Stimulated activated CD4-positive, alpha-beta T cell treated with anti-CD3 and anti-CD28 coated beads, Interleukin-12 subunit alpha, Interleukin-12 subunit beta, amount 100 ng/mL, for 24 hours (primary cell): Measurements from ENCODE around the gene KATNAL2.

Experiments
- DNase-seq, 2 experiments: peaks; one replicate each; pipeline ENCODE4 v3.0.0-alpha.2; 2020; ENCODE audit warnings: low read depth in 2 of 2

KATNAL2 gene

DNA sequence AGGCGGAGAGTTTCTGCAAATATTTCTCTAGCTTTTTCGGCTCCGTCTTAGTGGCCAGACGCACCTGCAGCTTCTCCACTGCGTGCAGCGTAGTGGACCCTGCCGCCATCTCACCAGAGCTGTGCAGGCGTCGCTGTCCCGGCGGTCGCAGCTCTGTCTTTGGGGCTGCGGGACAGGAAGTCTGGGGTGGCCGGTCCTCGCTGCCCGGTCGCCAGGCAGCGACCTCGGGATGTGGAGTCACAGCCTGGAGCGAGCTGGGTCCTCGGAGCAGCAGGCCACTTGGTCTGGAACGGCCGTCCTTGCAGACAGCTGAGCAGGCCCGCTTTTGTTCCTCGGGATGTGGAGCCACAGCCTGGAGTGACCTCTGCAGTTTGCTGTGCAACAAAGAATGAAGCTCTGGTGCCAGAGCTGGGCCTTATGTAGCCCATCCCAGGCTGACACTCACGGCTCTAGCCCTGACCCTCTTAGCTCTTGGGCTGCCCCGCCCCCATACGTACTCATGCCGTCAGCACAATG, 117.8 kb downstream of the KATNAL2 start, which contains the start of gene ELOA2:
Gene ELOA2 (minus strand): TSS at position 466 of the 516 bp plus-strand sequence. CDS start 357 bp downstream, at position 109.
- no peak for DNase-seq

DNA sequence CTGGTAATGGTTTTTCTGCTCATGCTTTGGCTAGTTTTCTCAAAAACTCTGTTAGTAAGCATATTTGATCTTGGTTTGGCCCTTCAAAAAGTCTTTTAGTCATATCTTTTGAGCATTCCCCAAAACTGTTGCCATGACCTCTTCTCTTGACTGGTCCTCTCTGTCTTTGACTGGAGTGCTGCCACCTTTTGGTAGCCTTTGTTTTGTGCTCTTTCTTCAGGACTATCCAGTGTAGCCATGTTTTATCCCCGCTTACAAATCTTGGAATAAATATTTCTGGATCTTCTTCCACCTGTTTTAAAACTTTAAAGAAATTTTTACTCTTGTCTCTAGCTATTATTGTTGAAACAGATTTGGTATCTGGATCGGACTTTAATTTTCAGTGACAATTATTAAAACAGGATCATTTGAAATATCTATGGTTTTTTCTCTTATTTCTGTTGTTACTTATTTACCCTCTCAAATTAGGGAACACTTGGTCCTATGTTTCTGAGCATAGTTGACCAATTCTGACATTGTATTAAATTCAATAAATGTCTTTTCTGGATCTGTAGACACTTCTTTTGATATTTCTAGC, 119.0 kb downstream of the KATNAL2 start:
- DNase-seq, result no peak

DNA sequence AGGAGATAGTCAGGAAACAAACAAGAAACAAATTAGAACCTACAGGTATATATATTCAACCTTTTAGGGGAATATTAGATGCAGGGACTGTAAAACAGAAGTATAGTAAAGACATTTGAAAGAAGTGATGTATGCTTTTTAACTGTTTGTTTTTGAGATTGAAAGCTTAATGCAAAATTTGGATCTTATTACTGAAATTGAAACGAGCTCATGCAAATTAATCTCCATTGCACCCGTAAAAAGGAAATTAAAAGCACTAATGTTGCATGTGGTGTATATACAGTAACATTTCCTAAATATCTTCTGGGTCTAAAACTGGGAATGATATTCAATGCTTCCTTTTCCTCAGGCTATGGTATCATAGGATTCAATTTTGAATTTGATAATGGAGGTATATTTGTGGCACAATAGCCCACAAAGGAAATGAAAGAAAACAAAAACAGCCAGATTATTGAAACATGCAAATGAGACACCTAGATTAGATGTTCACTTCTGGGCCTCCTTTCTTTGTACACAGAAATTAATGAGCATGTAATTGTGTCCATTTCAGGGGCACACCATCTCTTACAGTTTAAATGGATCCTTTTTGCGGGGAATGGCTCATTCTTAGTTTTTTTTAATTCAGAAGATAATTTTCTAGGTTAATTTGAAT, 119.7 kb downstream of the KATNAL2 start:
- DNase-seq, result no peak

DNA sequence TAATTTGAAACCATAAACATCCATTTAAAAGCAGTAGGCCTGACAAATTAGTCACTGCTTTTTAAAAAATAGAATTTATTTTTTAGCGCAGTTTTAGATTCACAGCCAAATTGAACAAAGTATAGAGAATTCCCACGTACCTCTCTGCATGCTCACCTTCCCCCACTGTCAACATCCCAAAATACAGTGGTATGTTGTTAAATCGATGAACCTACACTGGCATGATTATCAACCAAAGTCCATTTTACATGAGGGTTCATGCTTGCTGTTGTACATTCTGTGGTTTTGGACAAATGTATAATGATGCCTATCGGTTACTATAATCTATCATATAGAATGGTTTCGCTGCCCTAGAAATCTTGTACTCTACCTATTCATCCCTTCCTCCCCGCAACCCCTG, 123.6 kb downstream of the KATNAL2 start:
- DNase-seq, result no peak

DNA sequence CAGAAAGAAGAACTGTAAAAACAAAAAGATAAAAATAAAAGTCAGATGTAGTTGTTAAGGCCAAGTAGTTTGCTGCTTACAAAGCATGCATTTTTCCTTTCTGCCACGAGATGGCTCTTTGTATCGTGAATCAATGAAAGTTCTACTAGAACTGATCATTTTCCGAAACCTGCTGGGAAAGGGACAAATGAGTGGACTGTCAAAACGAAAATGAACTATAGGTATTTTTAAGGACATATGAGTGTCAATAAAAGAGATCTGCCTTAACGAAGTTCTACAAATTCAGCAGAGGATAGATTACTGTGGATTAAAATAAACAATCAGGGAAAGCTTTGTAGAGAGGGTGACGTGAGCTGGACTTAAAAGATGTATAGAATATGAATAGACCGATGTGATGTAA, 133.1 kb downstream of the KATNAL2 start:
- DNase-seq, result no peak

DNA sequence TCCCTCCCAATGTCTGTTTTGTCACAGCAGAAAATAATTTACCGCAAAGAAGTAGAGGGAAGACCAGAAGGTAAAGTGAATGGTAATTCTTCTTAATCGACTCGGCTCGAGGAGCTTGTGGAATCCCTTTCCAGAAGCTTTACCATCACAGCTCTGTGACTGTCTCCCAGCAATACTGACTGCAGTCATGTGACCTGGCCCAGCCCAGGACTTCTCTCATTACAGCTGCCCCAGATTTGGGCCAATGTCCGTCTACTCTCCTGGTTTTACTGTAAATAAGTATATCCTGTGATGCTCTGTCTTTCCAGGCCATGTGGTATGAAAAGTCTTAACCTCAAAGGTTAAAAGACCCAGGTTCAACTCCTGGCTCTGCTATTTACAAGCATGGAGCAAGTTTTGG, 137.0 kb downstream of the KATNAL2 start:
- no peak for DNase-seq

DNA sequence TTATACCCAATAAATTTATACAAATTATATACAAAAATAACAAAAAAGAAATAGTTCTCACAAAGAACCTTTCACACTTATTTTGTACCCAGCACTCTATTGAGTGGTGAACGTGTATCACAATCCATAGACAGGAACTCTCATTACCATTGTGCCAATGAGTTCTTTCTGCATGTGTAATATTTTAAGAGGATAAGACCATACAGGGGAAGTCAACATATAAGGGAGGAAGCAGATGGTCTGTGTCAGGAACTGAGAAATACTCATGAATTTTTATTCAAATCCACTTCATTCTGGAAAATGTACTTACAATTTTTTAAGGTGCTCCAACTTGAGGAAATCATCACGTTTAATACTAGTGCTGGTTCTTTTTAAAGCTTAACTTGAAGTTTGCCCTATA, 145.1 kb downstream of the KATNAL2 start:
- DNase-seq, result no peak

DNA sequence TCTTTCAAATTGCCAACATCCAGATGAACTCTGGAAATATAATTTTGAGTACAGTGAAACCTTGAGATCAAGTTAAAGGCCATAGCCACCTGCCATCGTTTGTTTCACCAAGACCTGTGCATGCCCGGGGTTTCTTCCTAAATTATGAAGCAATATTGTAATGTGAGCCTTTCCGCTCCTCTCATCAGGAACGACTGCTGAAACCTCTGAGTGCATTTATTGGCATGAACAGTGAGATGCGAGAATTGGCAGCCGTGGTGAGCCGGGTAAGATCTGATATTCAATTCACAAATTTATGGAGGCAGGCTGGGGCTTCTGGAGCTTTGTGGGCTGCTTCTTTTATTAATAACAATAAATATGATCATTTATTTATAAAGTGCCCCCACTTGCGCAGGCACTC, 145.7 kb downstream of the KATNAL2 start:
- no peak for DNase-seq

DNA sequence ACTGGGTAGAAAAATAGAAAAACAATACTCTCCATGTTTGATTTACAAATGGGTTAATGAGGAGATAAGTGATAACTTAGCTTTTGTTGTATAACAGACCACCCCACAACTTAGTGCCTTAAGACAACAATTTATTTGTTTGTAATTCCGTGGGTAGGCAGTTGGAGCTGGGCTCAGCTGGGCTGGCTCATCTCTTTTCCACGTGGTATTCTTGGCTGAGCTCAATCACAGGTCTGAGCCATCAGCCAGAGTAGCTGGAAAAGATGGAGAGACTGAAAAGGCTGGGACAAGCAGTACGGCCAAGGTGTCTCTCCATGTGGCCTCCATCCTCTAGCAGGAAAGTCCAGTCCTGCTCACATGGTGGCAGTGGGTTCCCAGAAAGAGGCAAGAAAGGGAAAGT, 150.2 kb downstream of the KATNAL2 start:
- DNase-seq, result no peak

DNA sequence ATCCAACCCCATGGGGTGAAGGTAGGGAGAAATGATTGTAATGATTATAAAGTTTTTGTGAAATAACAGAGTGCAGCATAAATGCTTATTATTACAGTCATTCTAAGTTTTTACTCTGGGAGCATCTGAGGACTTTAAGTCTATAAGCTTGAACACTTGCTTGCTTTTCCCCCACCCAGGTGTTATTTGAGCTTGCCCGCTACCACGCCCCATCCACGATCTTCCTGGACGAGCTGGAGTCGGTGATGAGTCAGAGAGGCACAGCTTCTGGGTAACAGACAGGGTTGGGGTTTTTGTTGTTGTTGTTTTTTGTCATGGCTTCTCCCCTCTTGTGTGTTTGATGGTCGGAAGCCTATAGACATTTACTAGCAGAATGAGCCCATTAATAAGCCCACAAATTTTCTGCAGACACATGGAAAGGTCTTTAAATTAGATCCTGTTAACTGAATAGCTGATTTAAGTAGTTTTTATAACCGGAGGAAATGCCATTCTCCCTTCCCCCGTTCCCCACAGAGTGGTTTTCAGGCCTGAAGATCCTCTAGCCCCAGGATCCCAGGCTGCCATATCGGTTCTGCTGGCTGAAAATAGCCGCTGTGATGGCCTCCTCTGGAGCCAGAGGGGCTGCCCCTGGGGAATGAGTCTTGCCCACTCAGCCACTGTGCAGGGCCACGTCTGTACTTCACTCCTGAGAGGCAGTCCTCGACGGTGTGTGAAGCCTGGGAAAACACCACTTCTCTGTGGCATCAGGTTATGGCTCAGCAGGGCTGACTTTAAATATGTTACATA, 157.9 kb downstream of the KATNAL2 start:
- no peak for DNase-seq

DNA sequence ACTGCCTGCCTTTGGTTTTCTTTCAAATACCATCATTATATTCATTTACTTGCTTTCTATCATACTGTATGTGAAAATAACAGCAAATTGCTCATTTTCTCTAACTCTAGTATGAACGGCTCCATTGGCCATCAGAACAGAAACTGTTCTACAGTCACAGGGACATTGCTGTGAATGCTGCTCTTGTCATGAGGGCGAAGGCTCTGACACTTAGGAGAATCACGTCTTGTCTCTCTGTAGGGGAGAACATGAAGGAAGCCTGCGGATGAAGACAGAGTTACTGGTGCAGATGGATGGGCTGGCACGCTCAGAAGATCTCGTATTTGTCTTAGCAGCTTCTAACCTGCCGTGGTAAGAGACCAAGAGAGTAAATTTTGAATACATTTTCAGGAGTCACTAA, 159.7 kb downstream of the KATNAL2 start:
- no peak for DNase-seq

DNA sequence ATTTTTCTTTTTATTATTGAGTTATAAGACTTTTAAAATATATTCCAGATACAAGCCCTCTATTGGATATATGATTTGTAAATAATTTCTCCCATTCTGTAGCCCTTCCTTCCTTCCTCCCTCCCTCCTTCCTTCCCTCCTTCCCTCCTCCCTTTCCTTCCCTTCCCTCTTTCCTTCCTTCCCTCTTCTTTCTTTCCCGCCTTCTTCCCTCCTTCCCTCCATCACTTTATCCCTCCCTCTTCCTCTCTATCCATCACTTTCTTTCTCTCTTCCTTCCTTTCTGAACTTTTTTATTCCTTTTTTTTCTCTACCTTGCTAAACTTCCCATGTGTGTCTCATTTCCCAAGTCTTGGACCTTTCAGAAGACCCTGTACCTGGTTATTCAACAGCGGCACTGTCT, 163.5 kb downstream of the KATNAL2 start:
- no peak for DNase-seq

DNA sequence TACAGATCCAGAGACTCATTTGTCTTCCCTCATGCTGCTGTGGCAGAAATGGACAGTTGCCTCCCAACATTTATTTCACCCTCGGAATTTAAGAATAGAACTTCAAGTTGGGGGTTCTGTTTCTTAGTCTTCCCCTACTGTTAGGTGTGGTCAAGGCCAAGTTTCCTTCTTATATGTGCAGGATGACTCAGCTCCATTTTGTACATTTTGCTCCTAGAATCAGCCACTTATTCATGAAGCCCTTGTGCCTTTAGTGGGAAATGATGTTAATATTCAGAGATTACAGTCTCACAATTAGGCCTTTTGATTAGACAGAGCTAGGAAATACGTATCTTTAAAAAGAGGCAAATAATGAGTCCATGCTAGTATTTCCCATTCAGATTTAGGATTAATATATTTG, 164.2 kb downstream of the KATNAL2 start:
- no peak for DNase-seq

DNA sequence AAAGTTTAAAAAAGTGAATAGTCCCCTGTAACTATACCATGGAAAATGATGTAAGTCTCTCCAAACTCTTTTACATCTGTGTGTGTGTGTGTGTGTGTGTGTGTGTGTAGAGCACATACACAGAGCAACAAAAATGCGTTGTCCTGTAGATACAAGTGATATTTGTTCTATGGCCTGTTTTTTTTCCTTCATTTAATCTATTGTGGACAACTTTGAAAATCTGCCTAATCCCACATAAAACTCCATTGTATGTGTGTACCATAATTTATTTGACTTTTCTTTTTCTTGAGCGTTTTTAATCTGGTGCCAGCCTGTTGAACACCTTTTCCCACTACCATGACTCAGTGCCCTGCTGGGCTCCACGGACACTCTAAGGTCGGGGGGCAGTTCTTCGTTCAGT, 170.3 kb downstream of the KATNAL2 start:
- DNase-seq, result no peak

DNA sequence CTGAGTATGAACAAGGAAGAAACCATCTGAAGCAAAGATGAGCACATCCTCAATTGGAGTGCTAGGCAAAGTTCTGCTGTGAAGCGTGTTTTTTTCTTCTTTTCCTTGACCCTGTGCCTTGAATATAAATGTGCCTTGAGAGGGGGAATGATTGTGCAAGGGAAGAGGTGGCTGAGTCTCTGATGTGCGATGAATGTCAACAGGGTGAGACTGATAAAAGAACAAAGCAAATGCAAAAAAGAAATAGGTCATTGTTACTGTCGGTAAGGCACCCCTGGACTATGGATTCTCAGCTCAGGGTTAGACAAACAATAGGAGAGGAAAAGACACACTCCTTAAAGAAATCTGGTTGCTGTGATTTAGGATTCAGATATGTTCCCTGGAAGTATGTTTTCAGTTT, 178.4 kb downstream of the KATNAL2 start:
- no peak for DNase-seq

DNA sequence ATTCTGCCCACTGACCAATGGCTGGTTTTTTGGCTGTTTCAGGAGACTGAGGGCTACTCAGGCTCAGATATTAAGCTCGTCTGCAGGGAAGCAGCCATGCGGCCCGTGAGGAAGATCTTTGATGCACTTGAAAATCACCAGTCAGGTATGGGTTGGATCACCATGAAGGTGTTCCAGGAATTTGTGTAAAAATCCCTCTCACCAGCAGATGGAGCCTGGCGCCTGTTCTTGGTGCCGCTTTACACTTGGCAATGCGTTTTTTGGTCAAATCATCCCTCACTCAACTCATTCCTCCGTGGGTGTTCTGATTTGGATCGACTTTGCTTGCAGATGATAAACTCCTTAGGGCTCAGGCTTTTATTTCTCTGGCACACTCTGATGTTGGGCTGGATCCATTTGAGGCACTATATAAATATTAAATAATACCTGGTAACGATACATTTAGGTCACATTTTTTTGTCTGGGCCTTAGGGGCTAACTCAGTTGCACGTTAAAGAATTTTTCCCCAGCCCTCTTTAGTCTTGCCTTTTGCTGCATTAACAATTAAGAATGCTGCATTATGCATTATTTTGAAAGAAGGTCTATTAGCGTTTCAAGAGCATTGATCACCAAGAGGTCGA, 182.9 kb downstream of the KATNAL2 start:
- DNase-seq, result peak; percentile 22 to 52

DNA sequence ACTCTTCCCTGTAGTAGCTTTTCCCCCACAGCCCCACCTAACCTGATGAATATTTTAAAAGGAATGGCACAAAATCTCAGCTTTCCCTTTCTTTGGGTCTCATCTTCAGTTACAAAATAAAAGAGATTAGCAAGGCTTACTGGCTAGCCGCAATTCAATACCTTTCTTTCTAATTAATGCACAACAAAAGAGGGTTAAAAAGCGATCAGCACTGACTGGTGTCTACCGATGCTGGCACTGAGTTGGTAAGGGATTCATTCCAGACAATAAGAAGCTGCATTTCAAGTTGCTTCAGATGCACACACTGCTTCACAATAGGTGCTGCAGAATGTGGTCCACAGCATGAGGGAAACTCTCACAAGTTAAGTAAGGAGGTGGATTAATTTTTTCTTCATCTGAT, 191.0 kb downstream of the KATNAL2 start:
- DNase-seq, result no peak

DNA sequence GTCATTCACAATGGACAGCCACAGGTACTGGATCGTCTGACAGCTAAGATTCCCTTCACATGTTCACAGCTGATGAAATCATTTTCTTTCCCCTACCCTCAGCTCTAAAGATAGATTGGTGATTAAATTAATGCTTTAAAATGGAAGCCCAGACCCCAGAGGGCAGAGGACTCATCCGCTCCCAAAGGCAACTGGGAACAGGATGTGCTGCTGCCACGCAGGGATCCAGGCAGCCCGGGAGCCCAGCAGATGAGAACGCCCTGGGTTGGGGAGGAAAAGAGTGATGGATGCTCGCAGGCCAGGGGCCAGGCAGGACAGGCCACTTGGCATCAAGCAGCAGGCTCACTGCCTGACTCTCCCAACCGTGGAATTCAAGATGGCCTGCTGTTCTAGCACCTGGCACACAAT, 191.6 kb downstream of the KATNAL2 start:
- DNase-seq, result no peak

DNA sequence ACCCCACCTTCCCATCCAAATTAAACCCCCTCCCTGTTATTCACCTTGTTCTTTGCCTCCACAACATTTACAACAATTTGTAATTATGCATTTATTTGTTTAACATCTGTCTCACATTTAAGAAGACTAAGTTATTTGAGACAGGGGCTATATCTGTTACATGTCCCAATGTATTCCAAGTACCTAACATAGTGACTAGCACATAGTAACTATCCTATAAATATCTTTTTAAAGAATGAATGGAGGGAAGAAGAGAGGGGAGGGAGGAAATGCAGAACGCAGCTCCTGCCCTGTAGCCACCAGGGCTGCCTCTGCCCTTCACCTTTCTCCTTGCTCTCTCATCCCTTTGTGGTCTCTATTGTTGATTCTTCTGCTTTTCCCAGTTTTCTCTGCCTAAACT, 192.3 kb downstream of the KATNAL2 start:
- no peak for DNase-seq

DNA sequence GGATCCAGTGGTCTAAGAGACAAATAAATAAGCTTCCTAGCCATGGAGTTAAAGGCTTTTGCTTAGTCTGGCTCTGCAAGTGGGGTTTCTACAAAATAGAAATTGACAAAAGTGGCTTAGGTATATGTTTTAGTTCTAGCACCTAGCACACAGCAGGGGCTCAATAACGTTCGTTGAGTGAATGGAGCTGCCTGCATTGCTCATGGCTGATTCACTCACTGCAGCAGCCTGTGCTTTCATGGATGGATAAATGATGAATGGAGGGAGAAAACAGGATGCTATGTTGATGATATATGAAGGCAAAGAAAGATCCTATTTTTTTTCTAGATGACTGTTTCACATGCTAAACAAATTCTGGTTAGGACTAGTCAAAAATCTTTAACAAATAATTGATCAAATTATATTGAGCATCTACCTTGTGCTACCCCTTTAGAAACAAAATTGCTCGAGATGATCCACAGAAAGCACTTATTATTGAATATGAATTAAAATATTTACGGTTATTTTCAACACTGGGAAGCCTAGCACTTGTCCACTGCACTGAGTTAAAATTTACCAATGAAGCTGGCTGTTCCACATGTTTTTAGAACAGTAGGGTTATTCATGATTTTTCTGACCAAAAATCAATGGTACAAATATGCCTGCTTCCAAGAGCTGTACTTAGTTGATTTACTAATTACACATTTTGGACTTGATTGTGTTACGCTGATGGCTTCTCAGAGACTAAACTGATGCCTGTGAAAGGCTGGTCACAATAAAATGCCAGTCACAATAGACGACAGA, 193.3 kb downstream of the KATNAL2 start:
- no peak for DNase-seq

DNA sequence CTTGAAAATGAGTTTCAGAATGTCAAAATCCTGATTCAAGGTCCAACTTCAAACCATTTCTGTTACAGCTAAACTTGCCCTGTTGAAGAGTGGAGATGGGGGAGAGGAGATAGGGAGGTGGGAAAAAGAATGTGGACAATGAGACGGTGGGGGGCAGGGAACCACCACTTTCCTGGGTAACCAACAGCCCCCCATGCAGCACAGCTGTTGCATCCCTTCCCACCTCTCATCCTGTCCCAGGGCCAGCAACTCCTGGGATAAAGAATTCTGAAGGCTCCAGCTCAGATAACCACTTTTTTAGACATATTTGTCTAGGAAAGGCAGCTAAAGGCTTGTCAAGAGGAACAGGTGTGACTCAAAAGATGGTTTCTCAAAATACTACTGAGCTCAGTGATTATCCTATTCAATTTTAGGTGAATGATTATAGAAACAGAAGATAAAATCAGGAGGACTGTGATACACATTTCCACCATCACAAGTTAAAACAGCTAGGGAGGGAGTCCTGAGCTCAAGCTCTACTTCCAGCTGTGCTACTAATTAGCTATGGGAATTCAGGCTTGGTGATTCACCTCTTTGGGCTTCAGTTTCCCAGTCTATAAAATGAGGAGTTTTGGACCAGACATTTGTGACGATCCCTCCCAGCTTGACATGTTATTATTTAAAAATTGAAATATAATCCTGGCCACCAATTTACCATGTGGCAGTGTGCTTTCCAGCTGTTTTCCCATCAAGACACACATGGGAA, 196.6 kb downstream of the KATNAL2 start:
- no peak for DNase-seq
